NCI-H128 (cell line): Measurements from ENCODE around the gene C3orf22.

Experiments
- DNase-seq: peaks from one replicate; lab custom pipeline; 2025; ENCODE audit not compliant: unreplicated experiment; lab: John Stamatoyannopoulos, UW

Gene C3orf22

DNA sequence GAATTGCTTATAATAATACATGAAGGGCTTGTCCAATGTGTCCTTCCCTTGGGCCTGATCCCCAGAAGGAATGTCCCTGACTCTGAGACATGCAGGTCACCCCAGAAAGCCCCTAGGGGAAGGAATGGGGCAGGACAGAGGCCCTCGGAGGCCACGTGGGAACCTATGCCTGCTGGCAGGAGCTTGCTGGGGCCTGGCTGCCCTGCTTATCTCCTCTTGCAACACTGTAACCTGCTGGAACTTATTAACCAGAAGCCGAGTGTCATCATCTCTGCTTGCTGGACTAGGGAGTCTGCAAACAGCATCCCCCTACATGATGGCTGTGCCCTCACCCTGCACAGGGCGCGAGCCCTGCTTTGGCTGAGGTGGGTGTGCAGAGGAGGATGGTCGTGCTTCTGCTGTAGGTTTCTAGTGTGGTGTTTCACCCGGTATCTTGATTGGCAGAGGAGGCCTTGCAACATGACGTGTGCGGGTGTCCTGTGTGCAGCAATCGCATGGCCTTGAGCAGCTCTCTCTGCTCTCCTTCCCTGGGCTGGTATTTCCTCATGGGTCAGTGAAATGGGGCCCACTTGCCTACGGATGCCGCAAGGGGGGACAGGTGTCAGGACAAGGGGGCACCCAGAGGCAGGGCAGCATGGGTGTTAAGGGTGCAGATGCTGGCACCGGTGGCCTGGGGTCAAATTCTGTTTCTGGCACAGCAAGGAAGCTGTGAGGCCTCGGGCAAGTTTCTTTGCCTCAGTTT lies 29.8 kb downstream of the C3orf22 start:
- DNase-seq: no peak

DNA sequence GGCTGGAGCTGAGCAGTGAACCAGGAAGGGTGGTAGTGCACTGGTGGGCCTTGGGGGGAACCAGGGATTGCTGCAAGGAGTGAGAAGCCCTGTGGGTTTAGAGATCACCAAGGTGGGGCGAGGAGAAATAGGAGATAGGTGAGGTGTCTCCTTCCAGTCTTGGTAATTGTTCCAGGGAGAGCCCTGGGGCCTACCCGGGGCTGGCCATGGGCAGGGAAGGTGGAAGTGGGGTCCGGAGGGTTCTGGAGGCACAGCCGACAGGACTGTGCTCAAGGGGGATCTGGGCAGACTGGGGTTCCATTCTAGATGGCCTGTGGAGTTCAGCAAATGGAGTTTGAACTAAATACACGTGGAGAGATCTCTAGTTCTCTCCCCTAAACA lies 30.3 kb downstream of the C3orf22 start:
- no peak for DNase-seq

DNA sequence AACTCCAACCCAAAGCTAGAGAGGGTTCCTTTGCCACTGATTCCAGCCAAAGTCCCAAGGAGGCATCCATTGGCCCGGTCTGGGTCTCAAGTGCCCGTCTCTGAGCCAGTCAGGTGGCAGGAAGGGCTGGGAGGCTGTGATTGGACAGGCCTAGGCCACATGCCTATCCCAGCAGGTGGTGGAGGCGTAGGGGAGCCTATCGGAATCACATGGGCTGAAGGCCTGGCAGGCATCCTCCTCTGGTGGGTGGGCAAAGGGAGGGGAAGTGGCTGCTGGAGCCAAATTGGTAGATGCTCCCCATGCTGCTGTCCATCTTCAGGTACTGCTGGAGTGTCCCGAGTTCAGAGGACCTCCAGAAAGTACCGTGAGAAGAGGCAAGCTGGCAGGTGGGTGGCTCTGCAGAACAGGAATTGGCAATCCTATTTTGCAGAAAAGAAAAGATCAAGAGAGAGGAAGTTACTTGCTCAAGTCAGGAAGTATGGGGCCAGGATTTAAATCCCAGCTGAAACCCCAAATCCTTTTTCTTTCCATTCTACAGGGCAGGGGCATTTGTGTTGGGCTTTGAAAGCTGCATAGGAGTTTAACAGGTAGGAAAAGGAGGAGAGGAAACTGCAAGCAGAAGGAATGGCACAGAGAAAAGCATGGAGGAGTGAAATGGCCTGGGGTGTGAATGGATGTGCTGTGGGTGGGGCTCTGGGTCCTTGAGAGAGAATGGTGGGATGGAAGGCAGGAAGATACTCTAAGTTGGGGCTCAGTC lies 31.1 kb downstream of the C3orf22 start:
- DNase-seq: no peak

DNA sequence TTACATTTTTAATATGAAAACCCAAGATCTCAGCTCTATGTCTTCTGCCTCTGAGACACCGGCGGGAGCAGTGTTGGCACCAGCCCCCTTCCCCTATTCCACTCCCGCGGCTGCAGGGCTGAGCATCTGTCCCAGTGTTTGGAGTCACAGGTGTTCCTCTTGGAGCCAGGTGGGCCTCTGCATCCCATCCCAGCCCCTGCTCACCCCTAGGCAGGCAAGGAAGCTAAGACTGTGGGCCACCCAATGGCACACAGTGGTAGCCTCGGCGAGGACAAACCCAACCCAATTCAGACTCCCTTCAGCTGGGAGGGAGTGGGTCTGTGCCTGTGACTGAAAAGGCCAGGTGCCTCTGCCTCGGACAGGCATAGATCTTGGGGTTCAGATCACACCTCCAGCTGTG lies 31.7 kb downstream of the C3orf22 start:
- DNase-seq: no peak

DNA sequence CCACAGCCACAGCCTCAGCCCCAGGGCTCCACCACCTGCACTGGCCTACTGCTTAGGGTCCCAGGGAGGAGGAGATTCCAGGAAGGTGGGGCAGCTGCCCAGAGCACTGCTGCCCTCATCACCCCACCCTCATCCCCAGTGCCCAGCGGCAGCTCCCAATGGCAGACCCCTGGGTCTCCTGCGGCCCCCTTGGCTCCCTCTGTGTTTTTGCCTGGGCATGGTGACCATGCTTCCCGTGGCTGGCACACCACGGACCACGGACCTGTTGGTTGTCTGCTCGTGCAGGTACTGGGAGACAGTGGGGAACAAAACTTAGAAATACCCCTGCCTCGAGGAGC lies 32.1 kb downstream of the C3orf22 start:
- DNase-seq: no peak

DNA sequence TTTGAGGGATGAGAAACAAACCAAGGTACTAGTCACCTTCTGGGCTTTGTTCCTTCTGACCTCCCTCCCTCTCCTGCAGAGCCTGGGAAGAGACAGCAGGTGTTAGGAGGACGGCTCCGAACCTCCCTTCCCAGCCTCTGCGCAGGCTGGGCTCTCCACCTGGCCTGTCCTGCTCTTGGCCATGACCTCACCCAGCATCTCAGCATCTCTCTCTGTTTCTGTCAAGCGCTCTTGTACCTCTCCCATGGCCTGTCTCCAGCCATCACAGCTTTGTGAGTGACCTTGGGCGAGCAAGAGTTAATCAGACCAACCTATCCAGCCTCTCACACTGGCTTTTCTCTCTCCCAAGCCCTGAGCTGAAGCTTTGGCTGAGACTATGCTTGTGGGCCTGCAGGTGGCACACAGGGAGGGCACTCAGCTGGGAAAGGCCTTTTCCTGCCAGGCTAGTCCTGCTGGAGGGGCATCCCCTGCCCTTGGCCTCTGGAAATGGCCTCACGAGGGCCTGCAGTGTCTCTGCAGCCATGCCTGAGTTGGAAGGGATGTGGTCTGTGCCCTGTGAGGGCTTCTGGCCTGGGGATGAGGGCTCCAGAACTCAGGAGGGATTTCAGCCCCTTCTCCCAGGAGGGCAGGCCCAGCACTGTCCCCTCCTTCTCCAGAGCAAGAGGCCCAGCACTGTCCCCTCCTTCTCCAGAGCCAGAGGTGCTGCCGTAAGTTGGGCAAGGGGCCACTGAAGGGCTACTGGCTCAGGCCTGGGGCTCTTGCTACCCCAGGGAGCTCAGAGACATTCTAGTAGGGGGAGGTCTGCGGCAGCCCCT lies 32.7 kb downstream of the C3orf22 start:
- DNase-seq: no peak

DNA sequence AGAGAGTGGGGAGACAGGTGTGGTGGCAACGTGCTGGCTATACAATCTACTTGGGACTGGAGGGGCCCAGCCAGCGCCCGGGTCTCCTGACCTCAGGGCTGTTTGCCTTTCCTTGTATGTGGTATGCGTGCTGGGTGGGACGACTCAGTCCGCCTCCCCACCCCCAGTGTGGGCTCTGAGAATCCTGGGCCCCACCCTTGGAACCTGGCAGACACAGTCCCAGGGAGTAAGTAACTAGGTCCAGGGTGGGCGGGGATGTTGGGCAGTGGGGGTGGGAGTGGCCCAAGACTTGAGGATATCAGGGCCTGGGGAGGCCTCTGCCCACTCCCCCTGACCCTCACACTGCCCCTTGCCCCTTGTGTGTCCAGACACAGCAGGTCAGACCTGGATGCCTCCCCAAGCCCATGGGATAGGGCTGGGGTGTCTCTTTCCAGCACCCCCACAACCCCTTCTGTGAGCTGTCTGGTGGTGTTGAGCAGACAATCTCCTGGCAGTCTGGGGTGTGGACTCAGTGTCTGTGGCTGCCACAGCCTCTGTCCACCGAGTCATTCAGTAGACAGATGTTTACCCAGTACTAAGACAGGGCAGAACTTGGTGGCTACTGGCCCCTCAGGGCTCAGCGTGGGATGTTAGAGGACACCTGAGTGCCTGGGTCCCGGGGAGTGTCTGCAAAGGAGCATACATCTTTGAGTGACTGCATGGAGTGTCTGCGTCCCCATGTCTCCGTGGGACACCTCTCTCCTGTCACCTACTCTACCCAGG lies 33.5 kb downstream of the C3orf22 start:
- no peak for DNase-seq

DNA sequence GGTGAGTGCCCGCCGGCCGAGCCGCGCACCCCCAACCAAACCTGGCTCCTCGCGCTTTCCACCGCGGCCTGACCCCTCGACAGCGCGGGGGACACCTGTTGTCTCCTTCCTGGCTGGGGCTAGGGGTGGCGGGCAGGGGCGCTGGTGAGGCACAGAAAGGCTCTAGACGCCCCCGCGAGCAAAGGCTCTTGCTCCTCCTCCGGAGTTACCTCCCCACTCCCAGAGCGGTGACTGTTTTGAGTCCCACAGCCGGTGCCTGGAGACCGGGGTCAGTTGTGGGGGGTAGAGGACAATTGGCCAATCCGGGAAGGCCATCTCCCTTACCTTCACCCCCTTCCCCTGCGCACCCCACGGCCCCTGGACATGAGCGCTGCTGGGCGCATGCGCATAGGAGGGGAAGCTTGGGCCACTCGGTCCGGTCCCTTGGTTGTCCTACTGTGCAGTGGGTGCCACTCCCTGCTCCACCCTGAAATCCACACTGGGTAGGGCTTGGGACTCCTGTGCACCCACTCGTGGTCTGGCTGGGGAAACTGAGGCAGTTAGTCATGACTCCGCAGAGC lies 34.2 kb downstream of the C3orf22 start:
- no peak for DNase-seq

DNA sequence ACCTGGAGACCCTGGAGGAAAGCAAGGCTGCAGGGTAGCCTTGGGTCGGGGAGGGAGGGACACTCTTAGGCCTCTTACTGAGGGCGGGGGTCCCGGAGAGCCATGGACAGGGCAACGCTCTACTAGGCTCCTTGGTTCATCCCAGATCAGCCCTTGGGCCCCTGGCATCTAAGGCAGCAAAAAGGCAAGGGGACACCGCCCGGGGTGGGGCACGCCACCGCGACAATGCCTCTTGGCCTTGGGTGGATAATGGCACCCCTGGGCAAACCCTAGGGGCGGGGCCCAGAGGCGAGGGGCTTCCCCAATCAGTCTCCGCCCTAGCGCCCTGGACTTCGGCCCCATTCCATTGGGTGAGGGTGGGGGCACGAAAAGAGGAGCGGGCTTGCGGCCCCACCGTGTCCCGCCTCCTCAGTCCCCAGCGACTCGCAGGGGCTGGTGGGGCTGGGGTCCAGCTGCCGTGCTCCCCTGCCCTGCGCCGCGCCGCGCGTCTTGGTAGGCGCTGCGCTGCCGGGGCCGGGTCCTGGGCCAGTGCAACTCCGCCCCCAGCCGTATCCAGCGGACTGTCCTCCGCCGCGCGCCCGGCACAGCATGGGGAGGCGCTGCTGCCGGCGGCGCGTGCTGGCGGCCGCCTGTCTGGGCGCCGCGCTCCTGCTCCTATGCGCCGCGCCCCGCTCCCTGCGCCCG lies 34.8 kb downstream of the C3orf22 start, which contains the start of gene CHST13:
CHST13 (plus strand) TSS at position 411 of the 684 bp plus-strand sequence; CDS start at position 589, 178 bp downstream.
- DNase-seq: no peak

DNA sequence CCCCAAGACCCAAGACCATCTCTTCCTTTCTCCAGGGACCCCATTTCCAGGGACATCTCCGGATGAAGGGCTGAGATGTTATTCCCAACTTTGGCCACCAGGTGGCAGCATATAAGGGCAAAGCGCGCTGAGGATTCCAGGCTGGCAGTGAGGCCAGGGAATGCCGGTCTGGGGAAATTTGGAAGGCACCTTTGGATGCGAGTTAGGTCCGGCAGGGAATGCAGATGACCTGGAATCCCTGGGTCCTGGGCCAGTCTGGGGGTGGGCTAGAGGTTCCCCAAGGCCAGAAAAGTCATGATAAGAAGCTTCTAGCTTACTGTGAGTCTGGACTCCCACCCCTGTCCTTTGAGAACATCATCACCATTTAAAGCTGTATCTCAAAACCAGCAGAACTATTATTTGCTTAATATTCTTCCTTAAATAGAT lies 36.4 kb downstream of the C3orf22 start:
- peak; percentile 74 for DNase-seq

DNA sequence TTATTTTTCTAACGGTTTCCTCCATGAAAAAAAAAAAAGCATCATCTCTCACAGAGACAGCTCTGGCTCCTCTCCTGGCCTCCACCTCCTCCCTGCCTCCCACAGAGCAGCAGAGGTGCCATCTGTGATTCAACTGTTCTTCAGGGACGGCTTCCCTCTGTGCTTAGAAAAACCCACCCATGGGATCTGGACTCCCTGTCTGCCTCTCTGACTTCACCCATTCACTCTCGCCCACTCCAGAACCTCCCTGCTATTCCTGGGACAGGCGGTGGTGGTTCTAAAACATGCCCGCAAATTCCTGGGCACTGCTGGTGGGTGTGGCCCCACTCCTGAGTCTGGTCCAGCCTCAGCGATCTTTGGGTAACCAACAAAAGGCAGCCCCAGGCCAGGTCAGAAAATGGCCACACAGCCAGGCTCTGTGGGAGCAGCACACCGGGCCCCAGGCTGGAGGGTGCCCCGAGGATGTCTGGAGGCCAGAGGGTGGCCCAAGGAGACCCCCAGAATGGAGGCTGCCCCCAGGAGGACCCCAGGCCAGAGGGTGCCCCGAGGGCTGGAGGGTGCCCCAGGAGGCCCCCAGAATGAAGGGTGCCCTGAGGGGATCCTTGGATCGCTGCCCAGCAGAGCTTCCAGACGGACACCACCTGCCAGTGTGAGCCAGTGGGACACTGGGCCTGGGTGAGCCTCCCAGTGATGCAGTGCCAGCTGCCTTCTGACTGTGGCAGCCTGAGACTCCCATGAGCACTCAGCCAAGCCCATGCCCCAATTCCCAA lies 37.4 kb downstream of the C3orf22 start:
- DNase-seq: no peak

DNA sequence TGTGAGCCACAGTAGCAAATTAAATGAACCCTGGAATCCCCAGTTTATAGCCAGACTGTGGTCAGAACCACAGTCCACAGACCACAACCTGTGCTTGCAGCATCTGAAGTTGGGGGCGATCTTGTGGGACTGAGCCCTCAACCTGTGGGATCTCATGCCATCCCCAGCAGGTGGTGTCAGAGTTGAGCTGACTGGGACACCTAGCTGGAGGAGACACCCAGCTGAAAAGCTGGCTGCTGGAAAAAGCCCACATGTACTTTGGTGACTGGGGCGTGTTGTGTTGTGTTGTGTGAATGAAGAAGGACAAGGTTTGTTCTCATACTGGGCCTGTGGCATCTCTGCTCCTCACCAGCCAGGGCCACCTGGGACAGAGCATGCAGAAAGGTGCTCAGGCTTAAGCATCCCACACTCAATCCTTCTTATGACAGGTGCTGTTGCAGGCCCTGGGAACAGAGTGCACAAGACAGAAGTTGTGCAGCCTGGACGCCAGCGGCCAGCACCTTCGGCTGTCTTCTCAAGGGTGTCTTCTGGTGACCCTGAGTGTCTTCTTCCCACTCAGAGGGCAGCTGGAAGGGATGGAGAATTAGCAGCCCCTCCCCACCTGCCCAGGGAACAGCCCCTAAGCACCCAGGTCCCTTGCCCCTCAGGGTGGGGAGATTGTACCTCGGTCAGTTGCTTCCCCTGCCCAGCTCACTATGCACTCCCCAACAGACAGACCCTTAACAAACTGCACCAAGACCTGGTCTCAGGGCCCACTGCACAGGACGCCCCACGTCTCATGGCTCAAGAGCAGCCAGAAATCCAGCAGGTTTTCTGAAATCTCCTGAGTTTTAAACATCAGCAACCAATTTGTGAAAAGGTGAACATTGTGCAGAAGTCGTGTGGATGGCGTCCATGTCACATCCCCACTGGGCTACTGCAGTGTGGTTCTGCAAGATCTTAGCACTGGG lies 39.0 kb downstream of the C3orf22 start:
- no peak for DNase-seq

DNA sequence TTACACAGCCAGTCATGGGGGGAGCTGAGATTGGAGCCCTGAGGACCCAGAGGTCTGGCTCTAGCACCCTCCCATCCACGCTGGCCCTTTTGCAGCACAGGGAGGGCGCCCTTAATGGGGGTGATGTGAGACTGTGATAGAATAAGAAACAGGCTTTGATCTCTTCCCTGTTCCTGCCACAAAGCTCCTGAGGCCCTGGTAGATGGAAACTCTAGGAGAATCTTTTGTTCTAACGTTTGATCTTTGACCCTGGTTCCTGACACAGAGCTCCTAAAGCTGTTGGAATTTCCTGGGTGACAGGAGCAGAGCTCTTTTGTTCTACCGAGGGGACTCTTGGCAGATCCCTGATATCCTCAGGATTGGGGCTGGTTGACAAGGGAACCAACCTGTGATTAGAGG lies 40.0 kb downstream of the C3orf22 start:
- DNase-seq: no peak

DNA sequence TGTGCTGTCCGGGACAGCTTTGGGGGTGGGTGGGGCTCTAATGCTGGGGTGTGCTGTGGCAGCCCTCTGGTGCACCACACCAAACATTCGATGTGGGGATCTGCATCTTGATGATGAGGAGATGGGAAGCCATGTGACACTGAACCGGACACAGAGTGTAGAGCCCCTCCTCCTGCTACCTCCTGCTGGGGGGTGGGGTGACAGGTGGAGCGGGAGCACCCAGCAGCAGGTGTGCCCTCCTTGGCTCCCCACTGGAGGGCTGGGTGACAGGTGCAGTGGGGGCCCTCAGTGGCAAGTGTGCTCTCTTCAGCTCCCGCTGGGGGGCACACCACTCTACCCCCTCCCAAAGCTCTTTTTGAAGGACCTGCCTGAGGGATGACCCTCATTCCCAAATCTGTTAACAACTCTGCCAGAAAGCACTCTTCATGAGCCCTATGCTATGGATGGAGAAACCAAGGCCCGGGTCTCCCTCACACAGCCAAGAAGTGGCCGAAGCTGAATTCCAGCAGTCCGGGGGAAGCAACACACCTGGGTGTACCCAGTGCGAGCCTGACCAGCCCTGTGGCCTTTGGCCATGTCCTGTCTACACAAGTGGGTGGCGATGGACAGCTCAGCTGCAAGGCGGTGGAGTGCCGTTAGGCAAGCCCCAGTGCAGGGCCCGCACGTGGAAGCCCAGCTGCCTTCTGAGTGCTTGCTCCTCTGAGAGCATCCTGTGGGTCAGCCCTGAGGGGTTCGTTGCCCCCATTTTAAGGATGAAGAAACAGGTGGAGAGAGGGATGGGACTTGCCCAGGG lies 40.5 kb downstream of the C3orf22 start:
- DNase-seq: no peak

DNA sequence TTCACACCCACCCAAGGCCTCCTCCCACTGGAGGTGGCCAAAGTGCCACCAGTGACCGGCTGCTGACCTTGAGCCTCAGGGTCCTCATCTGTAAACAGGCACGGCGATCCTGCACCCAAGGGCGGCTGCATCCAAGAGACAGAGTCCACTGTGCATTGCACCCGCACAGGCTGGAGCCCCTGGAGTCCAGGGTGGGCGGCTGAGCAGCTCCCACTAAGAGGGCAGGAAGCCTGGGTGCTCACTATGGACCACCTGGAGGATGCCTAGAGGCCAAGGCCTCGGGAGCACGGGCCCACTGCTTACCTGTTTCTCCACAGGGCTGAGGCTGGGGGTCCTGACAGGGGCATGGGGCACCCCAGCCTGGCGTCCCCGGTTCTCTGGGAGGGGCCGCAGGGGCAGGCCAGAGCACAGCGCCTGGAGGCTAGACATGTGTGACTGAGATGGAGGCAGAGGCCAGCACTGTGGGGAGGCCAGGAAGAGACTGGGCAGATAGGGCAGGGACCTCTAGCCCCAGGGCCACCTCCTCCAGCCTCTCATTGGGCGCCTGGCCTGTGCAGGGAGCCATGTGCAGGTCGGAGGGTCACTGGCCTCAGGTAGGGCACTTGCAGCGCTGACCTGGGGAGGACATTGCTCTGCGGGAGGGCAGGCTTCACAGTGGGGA lies 41.3 kb downstream of the C3orf22 start, which contains the start of gene UROC1:
UROC1 (minus strand) TSS at position 483 of the 661 bp plus-strand sequence; CDS start at position 429, 54 bp downstream.
- DNase-seq: no peak

DNA sequence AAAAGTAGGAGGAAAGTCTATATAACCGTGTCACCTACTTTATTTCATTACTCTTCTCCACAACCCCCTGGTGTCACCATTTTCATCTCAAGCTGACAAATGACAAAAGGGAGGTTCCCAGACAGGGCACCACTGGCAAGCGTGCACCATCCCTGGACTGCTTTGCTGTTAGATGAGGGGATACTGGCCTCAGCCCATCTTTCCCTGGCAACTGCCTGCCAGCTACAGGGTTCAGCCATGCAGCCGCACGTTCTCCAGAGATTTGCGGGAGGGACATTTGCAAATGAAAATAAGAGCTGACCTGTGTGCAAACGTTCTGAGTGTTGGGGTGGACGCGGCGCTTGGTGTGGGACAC lies 41.8 kb downstream of the C3orf22 start:
- no peak for DNase-seq
